OCI-LY1 (cell line): ENCODE data around the gene PKD1.

ENCODE experiments used
- H2AFZ ChIP-seq: fragments of 200-600 bp; sonication (generic), shearing (Covaris generic); 2 replicates; pipeline ENCODE4 v1.6.0; 2014; ENCODE audit warnings: antibody characterized with exemption, mild to moderate bottlenecking, low read length
- H3F3A ChIP-seq: fragments of 200-600 bp; sonication (generic), shearing (Covaris generic); 2 replicates; pipeline ENCODE4 v1.6.0; 2014; ENCODE audit warnings: mild to moderate bottlenecking, antibody characterized with exemption, low read length, moderate library complexity; ENCODE audit not compliant: insufficient read depth
- H3K27ac ChIP-seq: fragments of 200-600 bp; sonication (generic); 2 replicates; pipeline ENCODE4 v1.5.1; 2014; ENCODE audit warnings: low read length, mixed run types, mild to moderate bottlenecking, low read depth; ENCODE audit not compliant: poor library complexity, severe bottlenecking
- H3K27me3 ChIP-seq: fragments of 200-600 bp; sonication (generic); 2 replicates; pipeline ENCODE4 v1.6.0; 2014; ENCODE audit warnings: antibody characterized with exemption, mild to moderate bottlenecking, low read length, moderate library complexity; ENCODE audit not compliant: insufficient read depth
- H3K36me3 ChIP-seq: fragments of 200-600 bp; sonication (generic); 2 replicates; pipeline ENCODE4 v1.6.1; 2014; ENCODE audit warnings: mild to moderate bottlenecking, antibody characterized with exemption, low read length, moderate library complexity, mixed read lengths; ENCODE audit not compliant: insufficient read depth
- H3K4me1 ChIP-seq: fragments of 200-600 bp; sonication (generic); 2 replicates; pipeline ENCODE4 v1.5.1; 2014; ENCODE audit warnings: mild to moderate bottlenecking, low read length, moderate library complexity; ENCODE audit not compliant: insufficient read depth, severe bottlenecking
- H3K4me2 ChIP-seq: fragments of 200-600 bp; sonication (generic), shearing (Covaris generic); 2 replicates; pipeline ENCODE4 v1.6.1; 2014; ENCODE audit warnings: low read length
- H3K4me3 ChIP-seq: fragments of 200-600 bp; sonication (generic); 2 replicates; pipeline ENCODE4 v1.5.1; 2014; ENCODE audit warnings: low read length, low read depth, mild to moderate bottlenecking, mixed read lengths; ENCODE audit not compliant: poor library complexity, severe bottlenecking
- H3K79me2 ChIP-seq: fragments of 200-600 bp; shearing (Covaris generic); 2 replicates; pipeline ENCODE4 v1.6.1; 2016; ENCODE audit warnings: mixed run types, low read length, mixed read lengths; ENCODE audit not compliant: insufficient read depth
- H3K9ac ChIP-seq: fragments of 200-600 bp; sonication (generic), shearing (Covaris generic); 2 replicates; pipeline ENCODE4 v1.6.1; 2014; ENCODE audit warnings: mild to moderate bottlenecking, low read length, mixed read lengths
- H3K9me2 ChIP-seq: fragments of 200-600 bp; sonication (generic), shearing (Covaris generic); 2 replicates; pipeline ENCODE4 v1.6.1; 2014; ENCODE audit warnings: low read depth, mild to moderate bottlenecking, low read length, mixed read lengths
- H3K9me3 ChIP-seq: fragments of 200-600 bp; shearing (Covaris generic); 2 replicates; pipeline ENCODE4 v1.6.1; 2014; ENCODE audit warnings: low read length, mixed read lengths
- H4K20me1 ChIP-seq: fragments of 200-600 bp; sonication (generic), shearing (Covaris generic); 2 replicates; pipeline ENCODE4 v1.6.0; 2016; ENCODE audit warnings: mild to moderate bottlenecking, low read length; ENCODE audit not compliant: insufficient read depth
- CTCF ChIP-seq: fragments of 200-600 bp; sonication (generic), shearing (Covaris generic); IDR thresholded peaks from 2 replicates; pipeline ENCODE4 v1.5.1; 2017; ENCODE audit warnings: mild to moderate bottlenecking, antibody characterized with exemption, low read length, moderate library complexity, mixed read lengths
- EZH2 ChIP-seq: fragments of 200-600 bp; sonication (generic), shearing (Covaris generic); IDR thresholded peaks from 2 replicates; pipeline ENCODE4 v1.8.0; 2017; ENCODE audit warnings: borderline replicate concordance, mixed run types, mild to moderate bottlenecking, antibody characterized with exemption, low read length, moderate library complexity, mixed read lengths

The PKD1 gene

GRCh38 chr16:2042986-2043666 lies 92.6 kb downstream of the PKD1 start:
- TF ChIP-seq EZH2 = no peak
- TF ChIP-seq CTCF = no peak
- no peak overlapping the region for H3K27ac ChIP-seq
- H3K79me2 ChIP-seq = no peaks in the 10 kb centered on the region
- H3K4me3 ChIP-seq = no peak overlapping the region
- no peaks in the 10 kb centered on the region for H3K9me2 ChIP-seq
- no peaks in the 10 kb centered on the region; the same call in 1 of the 2 replicates for H3K27me3 ChIP-seq
- no peak overlapping the region for H2AFZ ChIP-seq
- peaks cover 15% of the 10 kb centered on the region for H3K4me1 ChIP-seq
- H3K9me3 ChIP-seq = no peaks in the 10 kb centered on the region
- H3K4me2 ChIP-seq = no peak overlapping the region
- H3F3A ChIP-seq = no peaks in the 10 kb centered on the region
- no peaks in the 10 kb centered on the region for H4K20me1 ChIP-seq
- H3K9ac ChIP-seq = no peak overlapping the region
- peaks cover 12% of the 10 kb centered on the region; the same call in 1 of the 2 replicates for H3K36me3 ChIP-seq

GRCh38 chr16:2042171-2042985 lies 93.3 kb downstream of the PKD1 start:
- Histone ChIP-seq H3K27ac (no peak overlapping the region), H3K4me2 (no peak overlapping the region), H3K9me2 (no peaks in the 10 kb centered on the region), H3K9me3 (no peaks in the 10 kb centered on the region), H3K4me3 (no peak overlapping the region), H4K20me1 (no peaks in the 10 kb centered on the region), H3K9ac (no peak overlapping the region), H3K27me3 (peaks cover 3% of the 10 kb centered on the region), H3F3A (no peaks in the 10 kb centered on the region), H3K79me2 (no peaks in the 10 kb centered on the region), H3K4me1 (peaks cover 15% of the 10 kb centered on the region), H3K36me3 (peaks cover 12% of the 10 kb centered on the region; the same call in 1 of the 2 replicates), H2AFZ (no peak overlapping the region)
- TF ChIP-seq EZH2 (no peak), CTCF (no peak)

- H3F3A ChIP-seq = no peaks in the 10 kb centered on the region
- H2AFZ ChIP-seq = no peak overlapping the region
- H3K36me3 ChIP-seq = peaks cover 12% of the 10 kb centered on the region; the same call in 1 of the 2 replicates
- H3K9ac ChIP-seq = no peak overlapping the region
- H3K27me3 ChIP-seq = peaks cover 12% of the 10 kb centered on the region
- H3K9me3 ChIP-seq = no peaks in the 10 kb centered on the region
- H3K4me3 ChIP-seq = no peak overlapping the region
- peaks cover 1% of the 10 kb centered on the region for H3K4me1 ChIP-seq
- H3K4me2 ChIP-seq = no peak overlapping the region
- no peaks in the 10 kb centered on the region for H3K79me2 ChIP-seq
- no peaks in the 10 kb centered on the region for H4K20me1 ChIP-seq
- H3K9me2 ChIP-seq = no peaks in the 10 kb centered on the region
- H3K27ac ChIP-seq = no peak overlapping the region
- no peak for TF ChIP-seq CTCF
- no peak for TF ChIP-seq EZH2
Observed at GRCh38 chr16:2040787-2041522, 94.7 kb downstream of the PKD1 start.
